ENCODE results near the gene CDK16. TPM values are rescaled to one million over a fixed set of nuclear protein-coding genes. Genes with fewer than 3 reads are reported as not detected.

The CDK16 gene
- polyA plus RNA-seq, 6 donors from 2014 or later: 3.9 to 19.9 (median 7.2) TPM

GRCh38 chrX:47216393-47216925 is 2.0 kb upstream of the CDK16 start:
- H3K27me3 Mint-ChIP-seq: no peaks in the 10 kb centered on the region
- peak overlapping the region in 7 of 8 donors; percentile 26 to 98 (median 92) for H3K4me3 Mint-ChIP-seq
- H3K36me3 Mint-ChIP-seq: peaks cover 16 to 43% of the 10 kb centered on the region in 2 donors
- no peak for ATAC-seq (ENCODE audit: low read depth in 2 of 2)
- DNase-seq: no peak
- H3K27ac Mint-ChIP-seq: peak overlapping the region; percentile 98 to 99 (median 99)
- peaks cover 39 to 47% (median 42%) of the 10 kb centered on the region in 3 donors for H3K4me1 Mint-ChIP-seq
- H3K9me3 Mint-ChIP-seq: no peaks in the 10 kb centered on the region

GRCh38 chrX:47217121-47217851 is 1.2 kb upstream of the CDK16 start:
- peaks cover 8 to 35% of the 10 kb centered on the region in 2 donors for H3K36me3 Mint-ChIP-seq
- peak overlapping the region; percentile 91 to 98 (median 94) for H3K4me3 Mint-ChIP-seq
- H3K27ac Mint-ChIP-seq: peak overlapping the region; percentile 98 to 99 (median 99)
- H3K27me3 Mint-ChIP-seq: no peaks in the 10 kb centered on the region
- ATAC-seq (ENCODE audit: low read depth in 2 of 2) (no peak), DNase-seq (no peak)
- peaks cover 45 to 48% (median 47%) of the 10 kb centered on the region in 3 donors for H3K4me1 Mint-ChIP-seq
- no peaks in the 10 kb centered on the region for H3K9me3 Mint-ChIP-seq

- ATAC-seq (ENCODE audit: low read depth in 2 of 2) (peak; percentile 74 to 76), DNase-seq (peak; percentile 98)
- H3K27ac Mint-ChIP-seq: peak overlapping the region; percentile 98 to 99 (median 99)
- H3K27me3 Mint-ChIP-seq: no peaks in the 10 kb centered on the region
- peak overlapping the region; percentile 91 to 98 (median 94) for H3K4me3 Mint-ChIP-seq
- peaks cover 5 to 29% of the 10 kb centered on the region in 2 donors for H3K36me3 Mint-ChIP-seq
- peaks cover 46 to 49% (median 48%) of the 10 kb centered on the region in 3 donors for H3K4me1 Mint-ChIP-seq
- no peaks in the 10 kb centered on the region for H3K9me3 Mint-ChIP-seq
These were observed 615 bp upstream of the CDK16 start for GRCh38 chrX:47217852-47218279.

- no peaks in the 10 kb centered on the region for H3K27me3 Mint-ChIP-seq
- ATAC-seq (ENCODE audit: low read depth in 2 of 2) (no peak), DNase-seq (peak; percentile 50)
- H3K27ac Mint-ChIP-seq: peak overlapping the region; percentile 84 to 98 (median 93)
- H3K4me3 Mint-ChIP-seq: peak overlapping the region; percentile 91 to 98 (median 95)
- no peaks in the 10 kb centered on the region for H3K9me3 Mint-ChIP-seq
- peaks cover 0 to 30% of the 10 kb centered on the region in 2 donors for H3K36me3 Mint-ChIP-seq
- peaks cover 43 to 53% (median 49%) of the 10 kb centered on the region in 3 donors for H3K4me1 Mint-ChIP-seq
These were observed 687 bp downstream of the CDK16 start for GRCh38 chrX:47218920-47219815.

GRCh38 chrX:47221756-47222155 is 3.3 kb downstream of the CDK16 start:
- ATAC-seq (ENCODE audit: low read depth in 2 of 2) (no peak), DNase-seq (no peak)
- peak overlapping the region in 1 of 8 donors; percentile 88 for H3K4me3 Mint-ChIP-seq
- no peaks in the 10 kb centered on the region for H3K9me3 Mint-ChIP-seq
- no peaks in the 10 kb centered on the region for H3K27me3 Mint-ChIP-seq
- H3K4me1 Mint-ChIP-seq: peaks cover 37 to 47% (median 41%) of the 10 kb centered on the region in 3 donors
- H3K36me3 Mint-ChIP-seq: peaks cover 15 to 38% of the 10 kb centered on the region in 2 donors
- peak overlapping the region in 2 of 6 donors; percentile 0 to 84 for H3K27ac Mint-ChIP-seq

GRCh38 chrX:47222751-47223350 is 4.4 kb downstream of the CDK16 start:
- H3K9me3 Mint-ChIP-seq: no peaks in the 10 kb centered on the region
- peaks cover 17 to 38% of the 10 kb centered on the region in 2 donors for H3K36me3 Mint-ChIP-seq
- DNase-seq (no peak), ATAC-seq (ENCODE audit: low read depth in 2 of 2) (no peak)
- H3K4me1 Mint-ChIP-seq: peaks cover 30 to 36% (median 33%) of the 10 kb centered on the region in 3 donors
- peak overlapping the region in 1 of 6 donors; percentile 76 for H3K27ac Mint-ChIP-seq
- no peak overlapping the region for H3K4me3 Mint-ChIP-seq
- H3K27me3 Mint-ChIP-seq: no peaks in the 10 kb centered on the region

GRCh38 chrX:47223476-47224250 is 5.2 kb downstream of the CDK16 start:
- no peak for DNase-seq
- Mint-ChIP-seq H3K27ac (no peak overlapping the region), H3K4me3 (no peak overlapping the region), H3K4me1 (peaks cover 30 to 33% (median 33%) of the 10 kb centered on the region in 3 donors), H3K27me3 (no peaks in the 10 kb centered on the region), H3K36me3 (peaks cover 23 to 46% of the 10 kb centered on the region in 2 donors), H3K9me3 (no peaks in the 10 kb centered on the region)
- ATAC-seq (ENCODE audit: low read depth in 2 of 2): no peak

- DNase-seq: no peak
- Mint-ChIP-seq H3K36me3 (peaks cover 23 to 53% of the 10 kb centered on the region in 2 donors), H3K9me3 (no peaks in the 10 kb centered on the region), H3K27ac (no peak overlapping the region), H3K4me1 (peaks cover 28 to 30% (median 28%) of the 10 kb centered on the region in 3 donors), H3K27me3 (no peaks in the 10 kb centered on the region), H3K4me3 (no peak overlapping the region)
- ATAC-seq (ENCODE audit: low read depth in 2 of 2): no peak
These were observed 5.9 kb downstream of the CDK16 start for GRCh38 chrX:47224266-47224895.

GRCh38 chrX:47224896-47225290 is 6.4 kb downstream of the CDK16 start:
- no peak overlapping the region for H3K4me3 Mint-ChIP-seq
- ATAC-seq (ENCODE audit: low read depth in 2 of 2) (no peak), DNase-seq (no peak)
- no peaks in the 10 kb centered on the region for H3K27me3 Mint-ChIP-seq
- H3K27ac Mint-ChIP-seq: no peak overlapping the region
- peaks cover 22 to 25% (median 22%) of the 10 kb centered on the region in 3 donors for H3K4me1 Mint-ChIP-seq
- H3K9me3 Mint-ChIP-seq: no peaks in the 10 kb centered on the region
- peaks cover 24 to 57% of the 10 kb centered on the region in 2 donors for H3K36me3 Mint-ChIP-seq

- Mint-ChIP-seq H3K36me3 (peaks cover 29 to 63% of the 10 kb centered on the region in 2 donors), H3K27ac (peak overlapping the region in 1 of 6 donors; percentile 84)
These were observed 7.6 kb downstream of the CDK16 start for GRCh38 chrX:47226071-47226470.

GRCh38 chrX:47226531-47227333 is 8.3 kb downstream of the CDK16 start:
- Mint-ChIP-seq H3K9me3 (no peaks in the 10 kb centered on the region), H3K4me1 (peaks cover 7 to 11% (median 9%) of the 10 kb centered on the region in 3 donors), H3K27ac (peak overlapping the region in 2 of 6 donors; percentile 84 to 86), H3K4me3 (no peak overlapping the region), H3K27me3 (no peaks in the 10 kb centered on the region), H3K36me3 (peaks cover 29 to 63% of the 10 kb centered on the region in 2 donors)
- DNase-seq: no peak
- ATAC-seq (ENCODE audit: low read depth in 2 of 2): no peak

More at GRCh38 chrX:47226071-47226470, 7.6 kb downstream of the CDK16 start:
- no peak for ATAC-seq (ENCODE audit: low read depth in 2 of 2)
- Mint-ChIP-seq H3K27me3 (no peaks in the 10 kb centered on the region), H3K4me1 (peaks cover 11 to 14% (median 11%) of the 10 kb centered on the region in 3 donors), H3K9me3 (no peaks in the 10 kb centered on the region), H3K4me3 (no peak overlapping the region)
- DNase-seq: no peak

Data from naive B cell (primary cell).